Stimulated activated CD8-positive, alpha-beta memory T cell treated with anti-CD3 and anti-CD28 coated beads, Interleukin-12 subunit alpha, Interleukin-12 subunit beta, amount 100 ng/mL, for 1 hour (primary cell): ENCODE data around the gene BCL2.

Experiments
- DNase-seq: peaks from one replicate; pipeline ENCODE4 v3.0.0-alpha.2; 2020; ENCODE audit warnings: low read depth

BCL2 gene

DNA sequence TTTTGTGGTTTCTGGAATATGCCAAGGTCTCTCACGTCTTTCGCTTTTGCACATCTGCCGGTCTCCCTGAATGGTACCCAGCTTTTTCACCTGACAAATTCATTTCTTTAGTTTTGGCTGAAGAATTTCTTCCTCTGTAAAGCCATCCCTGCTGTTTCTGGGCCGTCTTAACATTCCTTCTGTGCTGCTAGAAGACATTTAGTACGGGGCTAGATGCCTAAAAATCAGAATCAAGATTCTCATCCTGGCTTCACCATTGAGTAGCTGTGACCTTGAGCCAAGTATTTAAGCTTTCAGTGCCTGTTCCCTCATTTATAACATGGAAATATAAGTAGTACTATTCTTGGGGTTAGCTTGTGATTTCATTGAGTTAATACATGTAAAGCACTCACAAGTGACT, 6.4 kb upstream of the BCL2 start:
- no peak for DNase-seq

DNA sequence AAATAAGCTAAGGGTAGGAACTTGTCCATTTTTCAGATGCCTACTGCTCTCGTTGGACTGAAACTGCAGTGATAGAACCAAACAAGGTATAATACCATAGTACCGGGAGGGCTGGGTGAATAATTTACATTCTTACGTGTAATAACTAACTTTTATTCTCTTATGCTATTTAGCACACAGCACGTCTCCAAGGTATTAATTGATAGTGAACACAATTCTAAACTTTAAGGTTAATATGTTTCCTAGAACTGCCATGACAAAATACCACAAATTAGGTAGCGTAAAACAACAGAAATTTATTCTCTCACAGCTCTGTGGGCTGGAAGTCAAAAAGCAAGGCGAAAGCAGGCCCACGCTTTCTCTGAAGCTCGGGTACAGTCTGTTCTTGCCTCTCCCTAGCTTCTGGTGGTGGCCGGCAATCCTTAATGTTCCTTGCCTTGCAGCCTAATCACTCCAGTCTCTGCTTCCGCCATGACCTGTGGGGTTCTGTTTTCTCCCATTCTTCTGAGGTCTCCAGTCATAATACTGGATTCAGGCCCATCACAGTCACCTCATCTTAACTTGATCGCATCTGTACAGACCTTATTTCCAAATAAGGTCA, 5.6 kb upstream of the BCL2 start:
- DNase-seq, result no peak

DNA sequence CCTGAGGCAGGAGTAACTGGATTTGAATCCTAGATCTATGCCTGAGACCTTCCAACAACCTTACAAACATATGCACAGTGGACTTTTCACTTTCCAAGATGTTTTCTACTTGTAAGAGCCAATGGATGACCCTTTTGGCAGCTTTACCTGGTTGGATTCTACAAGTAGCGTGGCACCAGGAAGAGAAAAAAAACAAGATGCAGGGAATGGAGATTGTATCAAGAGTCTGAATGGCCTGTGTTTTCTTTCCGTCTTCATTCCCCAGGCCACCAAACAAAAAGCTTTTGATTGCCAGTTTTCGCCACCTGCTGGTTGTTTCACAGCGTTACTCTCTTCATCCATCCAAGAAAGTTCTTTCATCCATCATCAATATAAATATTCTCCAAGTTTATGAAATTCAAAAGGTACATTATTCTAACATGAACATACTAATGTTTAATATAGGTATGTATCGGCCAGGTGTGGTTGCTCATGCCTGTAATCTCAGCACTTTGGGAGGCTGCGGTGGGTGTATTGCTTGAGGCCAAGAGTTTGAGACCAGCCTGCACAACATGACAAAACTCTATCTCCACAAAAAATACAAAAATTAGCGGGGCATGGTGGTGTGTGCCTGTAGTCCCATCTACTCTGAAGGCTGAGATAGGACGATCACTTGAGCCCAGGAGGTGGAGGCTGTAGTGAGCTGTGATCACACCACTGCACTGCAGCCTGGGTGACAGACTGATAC, 3.5 kb upstream of the BCL2 start:
- peak; percentile 53 for DNase-seq

DNA sequence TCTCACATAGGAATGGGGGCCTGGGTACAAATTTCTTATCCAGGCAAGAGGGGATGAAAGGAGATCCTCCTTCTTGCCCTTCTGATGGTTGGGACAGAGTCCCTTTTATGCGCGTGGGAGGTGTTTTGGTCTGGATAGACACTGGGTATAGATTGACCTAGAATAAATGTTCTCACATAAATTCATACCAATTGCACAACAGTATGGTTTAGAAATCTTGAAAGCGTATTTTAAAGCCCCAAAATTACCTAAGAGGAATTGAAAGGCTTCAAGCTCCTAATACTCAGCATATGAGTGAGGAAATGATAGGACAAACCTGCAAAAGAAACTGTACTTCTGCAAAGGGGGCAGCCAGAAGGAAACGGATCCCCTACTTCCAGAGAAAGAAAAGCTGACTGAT, 2.6 kb upstream of the BCL2 start:
- DNase-seq, result no peak

DNA sequence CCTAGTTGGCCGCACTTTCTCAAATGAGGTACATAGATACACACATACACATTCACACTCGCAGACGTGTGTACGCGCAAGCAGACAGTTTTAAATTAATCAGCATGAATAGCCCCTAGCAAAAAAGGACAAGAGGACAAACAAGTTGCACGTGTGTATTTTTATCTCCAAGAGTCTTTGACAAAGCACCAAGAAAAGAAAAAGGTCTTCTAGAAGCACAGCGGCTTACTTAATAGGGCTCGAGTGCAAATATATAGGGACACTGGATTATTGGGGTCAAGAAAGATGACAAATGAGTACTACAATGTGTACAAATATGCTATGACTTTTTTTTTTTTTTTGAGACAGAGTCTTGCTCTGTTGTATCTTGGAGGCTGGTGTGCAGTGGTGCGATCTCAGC, 1.7 kb upstream of the BCL2 start:
- DNase-seq, result no peak

DNA sequence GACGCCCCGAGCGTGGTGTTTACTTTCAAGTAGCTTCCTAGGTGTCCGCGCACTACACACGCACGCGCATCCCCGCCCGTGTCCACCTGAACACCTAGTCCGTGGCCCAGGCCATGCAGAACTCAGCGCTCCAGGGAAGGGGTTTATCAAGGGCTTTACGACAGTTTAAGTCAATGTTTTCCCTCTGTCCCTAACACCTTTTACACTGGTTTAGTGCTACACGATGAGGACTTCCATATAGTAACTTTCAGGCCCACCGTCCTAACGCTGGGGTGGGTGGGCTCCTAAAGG, 1.4 kb upstream of the BCL2 start:
- no peak for DNase-seq

DNA sequence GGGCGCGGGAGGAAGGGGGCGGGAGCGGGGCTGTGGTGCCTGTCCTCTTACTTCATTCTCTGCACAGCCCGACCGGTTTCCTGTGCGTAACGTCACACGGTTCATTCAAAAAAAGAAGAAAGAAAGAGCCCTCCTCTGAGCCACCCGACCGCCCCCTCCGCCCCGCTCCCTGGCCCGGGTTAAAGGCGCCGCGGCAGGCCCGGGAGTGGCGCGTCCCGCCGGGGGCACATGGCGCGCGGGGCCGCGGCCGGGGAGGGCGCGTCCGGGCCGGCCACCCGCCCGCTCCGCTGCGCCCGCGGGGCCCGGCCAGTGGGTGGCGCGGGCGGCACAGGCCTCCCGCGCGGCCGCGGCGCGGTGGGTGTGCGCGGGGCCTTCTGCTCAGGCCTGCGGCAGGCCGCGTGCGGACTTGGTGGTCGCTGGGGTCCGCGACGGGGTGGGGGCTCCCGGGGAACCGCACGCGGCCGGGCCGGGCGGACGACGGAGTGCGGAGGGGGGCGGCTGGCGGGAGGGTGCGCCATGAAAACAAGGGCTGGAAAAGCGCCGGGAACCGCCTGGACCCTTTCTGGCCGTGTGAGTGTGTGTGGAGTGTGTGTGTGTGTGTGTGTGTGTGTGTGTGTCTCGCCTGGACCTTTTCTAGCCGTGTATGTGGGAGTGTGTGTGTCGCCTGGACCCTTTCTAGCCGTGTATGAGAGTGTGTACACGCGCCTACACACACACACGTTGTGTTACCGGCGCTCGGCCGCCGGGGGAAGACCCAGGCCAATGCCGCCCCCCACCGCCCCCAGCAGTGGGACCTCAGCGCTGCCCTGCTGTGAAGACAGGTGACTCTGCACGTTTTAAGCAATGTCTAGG, 780 bp upstream of the BCL2 start:
- DNase-seq, result peak; percentile 71

DNA sequence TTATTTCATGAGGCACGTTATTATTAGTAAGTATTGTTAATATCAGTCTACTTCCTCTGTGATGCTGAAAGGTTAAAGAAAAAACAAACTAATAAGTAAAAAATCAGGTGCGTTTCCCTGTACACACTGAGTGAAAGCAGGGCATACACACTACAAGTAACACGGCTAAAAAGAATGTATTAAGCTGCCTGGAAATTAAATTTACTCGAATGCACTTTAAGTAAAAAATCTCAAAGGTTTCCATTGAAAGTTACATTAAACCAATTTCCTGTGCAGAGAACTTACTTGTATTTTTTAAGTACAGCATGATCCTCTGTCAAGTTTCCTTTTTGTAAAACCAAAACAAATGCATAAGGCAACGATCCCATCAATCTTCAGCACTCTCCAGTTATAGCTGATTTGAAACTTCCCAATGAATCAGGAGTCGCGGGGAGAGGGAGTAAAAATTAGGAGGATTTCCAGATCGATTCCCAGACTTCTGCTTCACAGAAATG, 633 bp downstream of the BCL2 start:
- no peak for DNase-seq

DNA sequence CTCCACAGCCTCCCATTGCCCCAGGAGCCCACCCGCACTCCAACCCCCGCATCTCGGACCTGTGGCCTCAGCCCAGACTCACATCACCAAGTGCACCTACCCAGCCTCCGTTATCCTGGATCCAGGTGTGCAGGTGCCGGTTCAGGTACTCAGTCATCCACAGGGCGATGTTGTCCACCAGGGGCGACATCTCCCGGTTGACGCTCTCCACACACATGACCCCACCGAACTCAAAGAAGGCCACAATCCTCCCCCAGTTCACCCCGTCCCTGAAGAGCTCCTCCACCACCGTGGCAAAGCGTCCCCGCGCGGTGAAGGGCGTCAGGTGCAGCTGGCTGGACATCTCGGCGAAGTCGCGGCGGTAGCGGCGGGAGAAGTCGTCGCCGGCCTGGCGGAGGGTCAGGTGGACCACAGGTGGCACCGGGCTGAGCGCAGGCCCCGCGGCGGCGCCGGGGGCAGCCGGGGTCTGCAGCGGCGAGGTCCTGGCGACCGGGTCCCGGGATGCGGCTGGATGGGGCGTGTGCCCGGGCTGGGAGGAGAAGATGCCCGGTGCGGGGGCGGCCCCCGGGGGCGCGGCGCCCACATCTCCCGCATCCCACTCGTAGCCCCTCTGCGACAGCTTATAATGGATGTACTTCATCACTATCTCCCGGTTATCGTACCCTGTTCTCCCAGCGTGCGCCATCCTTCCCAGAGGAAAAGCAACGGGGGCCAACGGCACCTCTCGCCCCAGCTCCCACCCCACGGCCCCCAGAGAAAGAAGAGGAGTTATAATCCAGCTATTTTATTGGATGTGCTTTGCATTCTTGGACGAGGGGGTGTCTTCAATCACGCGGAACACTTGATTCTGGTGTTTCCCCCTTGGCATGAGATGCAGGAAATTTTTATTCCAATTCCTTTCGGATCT, 1.3 kb downstream of the BCL2 start:
- DNase-seq, result peak; percentile 66

DNA sequence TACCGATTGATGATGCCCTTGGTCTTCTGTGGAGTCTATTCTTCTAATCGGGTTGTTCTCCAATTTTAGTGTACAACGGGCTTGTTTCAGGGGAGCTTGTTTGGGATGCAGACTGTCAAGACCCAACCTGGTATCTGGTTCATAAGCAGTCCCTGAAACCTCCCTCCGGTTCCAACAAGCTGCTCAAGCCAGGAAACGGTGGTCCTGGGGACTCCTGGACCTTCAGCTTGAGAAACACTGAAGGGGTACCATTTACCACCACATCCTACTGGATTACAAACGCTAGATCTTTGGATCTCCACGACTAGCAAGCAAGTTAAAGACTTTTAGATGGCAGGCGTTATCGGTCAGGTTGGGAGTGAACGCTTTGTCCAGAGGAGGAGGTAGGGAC, 2.0 kb downstream of the BCL2 start:
- DNase-seq, result no peak

DNA sequence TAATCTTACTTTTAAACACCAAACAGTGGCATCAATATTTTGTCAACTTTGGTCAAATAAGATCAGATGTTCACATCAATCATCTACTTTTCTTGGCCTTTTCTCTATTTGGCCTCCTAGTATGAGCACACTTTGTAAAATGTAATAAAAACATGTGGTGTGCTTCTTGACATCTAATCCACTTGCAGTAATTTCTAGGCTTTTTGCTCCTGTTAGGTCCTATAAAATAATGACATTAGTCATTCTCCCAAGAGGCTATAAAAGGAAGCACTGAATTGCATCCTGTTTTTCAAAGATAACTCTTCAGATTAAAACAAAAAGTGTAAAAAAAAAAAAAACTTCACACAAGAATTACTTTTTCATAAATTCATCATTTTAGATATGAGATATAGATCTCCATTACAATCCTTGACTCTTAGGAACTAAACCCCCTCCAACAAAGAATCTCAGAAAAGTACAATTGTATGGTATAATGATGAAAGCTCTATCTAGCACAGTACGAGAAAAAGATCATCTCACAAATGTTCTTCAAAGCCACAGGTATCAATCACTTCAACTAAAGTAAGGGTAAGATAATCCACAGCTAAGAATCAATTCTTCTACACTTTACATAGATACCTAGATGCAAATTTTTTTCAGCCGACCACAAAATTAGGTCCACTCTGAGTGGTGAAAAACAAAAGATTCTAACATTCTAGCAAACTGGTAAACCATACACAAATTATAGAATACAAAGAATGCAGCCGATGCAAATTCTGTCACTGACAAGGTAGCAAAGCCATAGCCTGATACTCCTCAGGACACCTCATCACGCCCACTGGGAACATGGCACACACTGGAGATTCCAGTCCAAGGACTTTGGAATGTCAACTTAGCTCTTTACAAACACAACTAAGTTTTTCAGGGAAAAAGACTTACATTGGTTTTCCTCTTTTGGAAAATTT, 2.7 kb downstream of the BCL2 start:
- no peak for DNase-seq

DNA sequence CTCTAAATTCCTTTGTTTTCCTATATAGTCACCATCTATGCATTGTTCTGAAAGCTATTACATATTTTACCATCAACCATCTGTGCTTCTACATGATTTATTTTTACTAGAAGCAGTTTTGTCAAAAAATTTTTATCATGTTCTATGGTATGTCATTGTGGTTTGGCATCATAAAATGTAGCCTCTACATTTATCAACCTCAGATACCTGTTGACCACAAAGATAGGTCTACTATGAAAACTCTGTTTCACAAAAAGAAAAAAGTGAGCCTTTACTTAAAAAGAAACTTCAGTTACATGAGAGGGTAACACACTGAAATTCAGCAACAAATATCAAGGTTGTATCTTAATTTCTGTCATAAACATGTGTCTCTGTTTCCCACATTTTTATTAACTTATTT, 3.7 kb downstream of the BCL2 start:
- no peak for DNase-seq

DNA sequence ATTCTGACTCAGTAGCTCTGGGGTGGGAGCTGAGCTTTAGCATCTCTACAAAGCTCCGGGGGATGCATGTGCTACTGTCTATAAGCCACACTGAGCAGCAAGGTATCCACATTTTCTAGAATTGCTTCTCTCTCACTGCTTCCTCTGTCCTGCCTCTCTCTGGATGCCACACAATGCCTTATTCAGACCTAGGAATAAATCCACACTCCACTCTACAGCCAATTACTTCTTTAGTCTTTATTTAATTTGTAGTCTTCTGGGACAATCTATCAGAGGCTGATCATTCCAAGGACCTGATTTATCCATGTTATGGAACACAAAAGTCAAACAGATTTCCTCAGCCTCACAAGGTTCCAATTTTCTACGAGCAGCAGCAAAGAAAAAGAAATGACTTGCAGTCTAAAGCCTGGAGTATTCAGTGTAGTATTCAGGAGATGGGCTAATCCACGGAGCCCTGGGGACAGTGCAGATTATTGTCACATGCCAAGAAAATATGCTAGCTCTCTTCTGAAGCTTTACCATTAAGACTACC, 4.4 kb downstream of the BCL2 start:
- DNase-seq, result no peak

DNA sequence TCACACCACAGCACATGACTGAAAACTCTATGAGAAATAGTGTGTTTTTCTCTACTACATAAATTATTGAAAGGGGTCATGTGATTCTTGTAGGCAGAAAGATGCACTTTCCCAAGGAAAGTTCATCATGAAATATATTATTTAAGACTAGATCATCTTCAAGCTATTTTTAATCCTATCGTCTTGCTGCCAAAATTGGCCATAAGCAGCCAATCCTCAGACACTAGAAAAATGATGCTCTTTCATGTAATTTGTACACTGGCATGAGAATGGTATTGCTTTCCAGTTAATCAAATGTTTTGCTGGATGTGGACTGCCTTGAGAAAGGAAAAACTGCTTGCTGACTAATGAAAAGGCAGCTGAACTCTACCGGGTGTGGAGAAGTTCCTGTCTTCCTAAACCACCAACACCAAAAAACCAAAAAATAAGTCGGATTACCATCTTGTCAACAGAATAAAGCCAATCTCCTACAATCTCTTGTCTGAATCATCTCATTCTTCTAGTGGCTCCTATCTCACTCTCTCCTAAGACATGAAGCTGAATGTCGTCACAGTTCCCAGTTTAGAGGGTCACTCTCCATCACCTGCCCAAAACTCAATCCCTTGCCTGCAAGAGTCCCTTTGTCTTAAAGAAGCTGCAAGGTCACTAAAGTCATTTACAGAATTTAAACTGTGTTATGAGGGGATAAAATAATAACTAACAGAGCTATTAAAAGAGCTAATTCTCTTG, 5.3 kb downstream of the BCL2 start:
- DNase-seq, result no peak

DNA sequence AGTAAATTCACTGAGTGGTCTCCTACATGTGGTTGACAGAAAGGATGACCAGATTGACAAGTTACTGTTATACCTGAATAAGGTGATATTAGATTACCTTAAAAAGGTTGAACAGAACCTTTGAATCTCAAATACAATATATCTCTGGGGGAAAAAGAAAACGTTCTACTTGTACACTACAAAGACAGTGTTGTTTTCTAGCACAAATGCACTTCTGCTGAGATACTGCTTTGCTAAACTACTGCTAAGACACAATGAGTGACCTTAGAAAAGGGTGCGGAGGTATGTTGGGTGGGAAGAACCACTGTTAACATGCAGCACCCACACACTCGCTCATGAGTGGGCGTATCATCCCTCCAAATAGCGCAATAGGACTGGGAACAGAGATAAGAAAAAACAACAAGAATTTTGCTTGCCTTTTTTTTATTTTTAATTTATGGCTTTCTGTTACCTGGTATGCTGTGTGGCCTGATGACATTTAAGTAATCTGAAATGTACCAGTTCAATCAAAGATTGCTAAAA, 6.1 kb downstream of the BCL2 start:
- no peak for DNase-seq

DNA sequence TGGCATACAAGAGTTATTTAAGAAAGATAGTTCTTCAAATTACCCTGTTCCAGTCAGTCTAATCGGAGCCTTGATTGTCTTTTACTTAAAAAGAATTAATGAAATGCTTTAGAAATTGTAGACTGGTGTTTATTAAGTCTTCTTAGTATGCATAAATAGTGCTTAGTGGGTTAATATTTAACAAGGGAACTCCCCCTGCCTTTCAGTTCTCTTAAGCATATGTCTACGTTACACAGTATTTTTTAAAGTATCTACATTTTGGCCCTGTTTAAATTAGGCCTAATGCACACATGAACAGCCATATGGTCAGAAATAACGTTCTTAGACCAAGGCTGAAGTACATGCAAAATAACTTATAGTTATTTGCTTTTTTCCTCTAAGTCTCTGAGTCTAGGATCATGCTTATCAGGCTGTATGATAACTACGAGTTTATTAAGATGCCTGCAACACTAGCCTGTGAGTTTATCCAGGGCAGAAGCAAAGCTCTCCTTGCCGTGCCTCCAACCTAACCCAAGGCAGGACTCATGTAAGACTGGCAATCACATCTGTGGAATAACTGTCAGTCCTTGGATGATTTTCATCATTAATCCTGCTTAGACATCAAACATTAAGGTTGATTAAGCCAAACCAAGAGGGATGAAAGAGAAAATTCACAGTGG, 6.7 kb downstream of the BCL2 start:
- DNase-seq, result no peak

DNA sequence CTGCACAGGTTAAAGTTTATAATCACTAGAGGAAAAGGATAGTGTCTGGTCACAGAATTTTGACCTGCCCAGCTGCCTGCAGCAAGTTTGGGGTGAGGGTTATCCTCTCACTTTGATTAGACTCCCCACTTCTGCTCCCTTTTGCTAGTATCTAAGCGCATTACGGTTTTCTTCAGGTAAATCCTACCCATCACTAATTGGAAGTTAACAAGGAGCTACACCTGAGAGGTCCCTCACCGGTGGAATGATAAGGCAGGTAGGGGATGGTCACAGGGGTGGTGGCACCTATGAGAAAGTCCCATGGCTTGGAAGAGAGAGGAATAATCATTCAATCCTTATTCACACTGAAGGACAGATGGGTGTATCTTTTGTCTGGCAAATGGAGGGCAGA, 7.6 kb downstream of the BCL2 start:
- no peak for DNase-seq

DNA sequence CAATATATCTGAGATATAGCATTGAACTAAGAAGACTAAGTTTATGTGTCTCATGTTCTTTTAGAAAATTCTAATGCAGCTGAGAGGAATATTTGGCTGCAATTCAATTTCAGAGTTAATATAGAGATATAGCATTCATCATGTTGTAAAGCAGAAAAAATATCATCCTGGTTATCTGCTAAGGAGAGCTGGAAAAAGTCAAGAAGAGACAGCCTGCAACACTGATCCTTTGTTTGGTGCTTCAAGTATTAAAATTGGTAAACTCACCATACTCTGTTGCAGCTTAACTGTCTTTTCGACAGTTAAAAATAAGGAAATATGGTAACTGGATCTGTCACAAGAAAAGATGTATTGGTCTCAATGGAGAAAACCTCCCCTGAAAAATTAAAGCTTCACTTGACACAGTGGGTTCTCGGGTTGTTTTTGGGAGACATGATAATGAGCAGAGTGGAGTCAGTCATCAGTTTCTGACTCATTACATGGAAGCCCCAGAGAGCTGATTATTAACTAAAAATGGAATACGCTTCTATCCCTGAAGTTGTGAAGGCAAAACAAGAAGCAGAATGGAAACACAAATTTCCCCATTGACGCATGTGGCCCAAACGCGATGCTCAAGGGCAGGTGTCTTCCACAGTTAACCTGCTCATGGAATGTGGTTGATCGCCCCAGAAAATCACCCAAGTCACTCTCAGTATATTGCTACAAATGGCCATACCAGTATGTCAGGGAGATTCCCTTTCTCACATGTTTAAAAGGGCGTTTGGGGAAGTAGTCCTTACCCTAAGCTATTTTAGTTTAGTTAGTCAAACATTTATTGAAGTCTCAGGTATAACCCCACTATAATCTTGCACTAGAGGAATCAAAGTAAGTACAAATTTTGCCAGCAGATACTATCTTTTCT, 8.2 kb downstream of the BCL2 start:
- DNase-seq, result no peak
